AG10803 (cell line): Measurements from ENCODE around the gene PRPF19.

Source experiments
- DNase-seq: peaks from one replicate; pipeline ENCODE4 v3.0.0; 2010; ENCODE audit warnings: low read depth
- H3K4me3 ChIP-seq: 2 replicates; pipeline ENCODE4 v1.5.1; 2011; ENCODE audit warnings: mild to moderate bottlenecking, low read length, control low read depth
- CTCF ChIP-seq: conservative IDR thresholded peaks from 2 replicates; pipeline ENCODE4 v1.5.1; 2011; ENCODE audit warnings: mild to moderate bottlenecking, low read length, control low read depth, inconsistent platforms

Gene PRPF19

GRCh38 chr11:60900673-60901404 is 5.5 kb downstream of the PRPF19 start:
- H3K4me3 ChIP-seq = no peak overlapping the region
- DNase-seq = no peak
- TF ChIP-seq CTCF = no peak

GRCh38 chr11:60899977-60900376 is 6.4 kb downstream of the PRPF19 start:
- no peak for DNase-seq
- TF ChIP-seq CTCF = no peak
- no peak overlapping the region for H3K4me3 ChIP-seq

- peak; percentile 98 for TF ChIP-seq CTCF
- no peak overlapping the region for H3K4me3 ChIP-seq
- peak; percentile 70 for DNase-seq
Measured at GRCh38 chr11:60899046-60899936, 7.1 kb downstream of the PRPF19 start.

- H3K4me3 ChIP-seq = no peak overlapping the region
- no peak for DNase-seq
- TF ChIP-seq CTCF = no peak
Measured at GRCh38 chr11:60897496-60897895, 8.9 kb downstream of the PRPF19 start.

GRCh38 chr11:60895687-60896086 is 10.7 kb downstream of the PRPF19 start:
- H3K4me3 ChIP-seq = no peak overlapping the region

GRCh38 chr11:60891103-60891741 is 15.2 kb downstream of the PRPF19 start:
- H3K4me3 ChIP-seq = no peak overlapping the region
- no peak for TF ChIP-seq CTCF
- no peak for DNase-seq

More at GRCh38 chr11:60895687-60896086, 10.7 kb downstream of the PRPF19 start:
- no peak for DNase-seq
- no peak for TF ChIP-seq CTCF
